Right cardiac atrium (tissue), 5 donors: ENCODE measurements around the gene PAOX. TPM values are rescaled to one million over a fixed set of nuclear protein-coding genes. Genes with fewer than 3 reads are reported as not detected.

Experiments used
- ATAC-seq, 2 donors: fragments of 200-7000 bp; cut with Tn5 transposase; one replicate each; pipeline versions ENCODE4 v1.8.0 to v1.9.1; 2020; ENCODE audit warnings: moderate library complexity in 2 of 2, mild to moderate bottlenecking in 1 of 2
- DNase-seq, 3 donors: peaks; one replicate each; pipeline ENCODE4 v3.0.0-alpha.2; 2020
- H3K27ac ChIP-seq: one replicate; pipeline ENCODE4 v1.5.1; 2013; ENCODE audit warnings: mild to moderate bottlenecking, low read length, control low read depth, moderate library complexity
- H3K27me3 ChIP-seq: one replicate; pipeline ENCODE4 v1.6.1; 2013; ENCODE audit not compliant: control insufficient read depth, insufficient read depth
- H3K4me1 ChIP-seq: one replicate; pipeline ENCODE4 v1.6.1; 2013; ENCODE audit warnings: low read length; ENCODE audit not compliant: control insufficient read depth, insufficient read depth
- H3K4me3 ChIP-seq: one replicate; pipeline ENCODE4 v1.5.1; 2013; ENCODE audit warnings: low read length, control low read depth
- H3K9me3 ChIP-seq: one replicate; pipeline ENCODE4 v1.6.1; 2013; ENCODE audit warnings: low read length; ENCODE audit not compliant: control insufficient read depth
- WGBS: extraction: QIAGEN DNeasy Blood & Tissue Kit; methylation state at CpG from one replicate; pipeline ENCODE4 v1.1.7; 2013; 5-methylcytosine and 5-hydroxymethylcytosine counted together
- intact Hi-C, 4 donors: fragments of 100-400 bp; cut with DNase I; formaldehyde crosslinking; loops; one replicate each; pipeline versions ENCODE4 v1.11.0 to v1.14.0; 2022 to 2023
- polyA plus RNA-seq: library from polyadenylated mRNA; stranded (reverse); fragments of 200-250 nt; gene quantifications from one replicate; pipeline ENCODE4 v1.2.3, GENCODE V29; 2013
- total RNA-seq, 4 donors: library from RNA; stranded (reverse); fragmentation: NEBNext Ultra II Directional; extraction: Animal tissue kit (Norgen Biotek cat#: 25700); gene quantifications; one replicate each; pipeline ENCODE4 v1.2.1, GENCODE V29; 2021
- donor health status: healthy with polysubstance abuse.
- donor health status: DM: no; HTN: yes; CAD: no.
- donor health status: DM: no; HTN: no; CAD: no.
- donor health status: DM: no; HTN: yes; CAD: no; lungs with severe emphysema.
- donor health status: DM: yes; HTN: yes; CAD: no.

The PAOX gene
- total and polyA plus RNA-seq, 5 donors = 2.7 to 3.4 (median 3.0) TPM

- Histone ChIP-seq H3K27me3 (no peaks in the 10 kb centered on the region), H3K9me3 (no peaks in the 10 kb centered on the region), H3K27ac (peak overlapping the region; percentile 49), H3K4me3 (no peak overlapping the region), H3K4me1 (no peaks in the 10 kb centered on the region)
- 72% methylated on average over 39 of the region's 39 CpGs for WGBS
- DNase-seq (peak in 2 of 3 donors; percentile 53 to 63), ATAC-seq (no peak)
- intact Hi-C loops = no loop called here
These were observed 10.1 kb downstream of the PAOX start for GRCh38 chr10:133388973-133389818.

- 90% methylated on average over 19 of the region's 19 CpGs for WGBS
- Histone ChIP-seq H3K4me1 (no peaks in the 10 kb centered on the region), H3K27ac (no peak overlapping the region), H3K9me3 (no peaks in the 10 kb centered on the region), H3K4me3 (no peak overlapping the region), H3K27me3 (no peaks in the 10 kb centered on the region)
- DNase-seq (peak in 2 of 3 donors; percentile 36 to 48), ATAC-seq (no peak)
- intact Hi-C loops = no loop called here
These were observed 11.7 kb downstream of the PAOX start for GRCh38 chr10:133390597-133391248.

- intact Hi-C loops = no loop called here
These were observed 12.2 kb downstream of the PAOX start for GRCh38 chr10:133391249-133391635.

DNA sequence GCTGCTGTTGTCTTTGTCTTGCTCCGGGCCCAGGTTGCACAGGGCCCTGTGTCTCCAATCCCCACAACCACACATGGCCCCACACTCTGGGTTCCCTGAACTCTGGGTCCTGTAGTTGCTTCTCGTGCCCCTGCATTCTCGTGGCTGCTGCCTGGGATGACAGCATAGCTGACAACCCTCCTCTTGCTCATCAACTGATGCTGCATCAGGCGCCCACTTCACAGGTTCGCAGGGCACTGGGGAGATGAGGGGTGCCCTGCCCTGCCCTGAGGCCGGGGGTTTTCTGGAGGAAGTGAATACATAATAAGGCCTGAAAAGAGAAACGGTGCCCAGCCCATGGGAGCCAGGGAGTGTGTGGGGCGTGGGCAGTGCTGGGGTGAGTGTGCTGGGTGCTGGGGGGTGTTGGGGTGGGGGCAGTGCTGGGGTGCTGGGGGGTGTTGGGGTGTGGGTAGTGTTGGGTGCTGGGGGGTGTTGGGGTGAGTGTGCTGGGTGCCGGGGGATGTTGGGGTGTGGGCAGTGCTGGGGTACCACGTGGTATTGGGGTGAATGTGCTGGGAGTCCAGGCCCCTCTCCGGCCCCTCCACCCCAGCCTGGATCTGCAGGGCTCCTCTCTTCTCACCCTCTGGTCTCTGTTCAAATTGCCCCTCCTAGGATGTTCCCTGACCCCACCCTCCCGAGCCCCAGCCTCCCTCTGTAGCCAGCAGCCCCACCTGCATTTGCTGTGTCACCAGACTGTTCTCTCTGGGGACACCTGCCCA lies 12.9 kb downstream of the PAOX start:
- intact Hi-C loops = no loop called here
- 89% methylated on average over 12 of the region's 12 CpGs for whole genome bisulfite sequencing
- Histone ChIP-seq H3K4me3 (no peak overlapping the region), H3K27me3 (no peaks in the 10 kb centered on the region), H3K9me3 (no peaks in the 10 kb centered on the region), H3K27ac (no peak overlapping the region), H3K4me1 (no peaks in the 10 kb centered on the region)
- ATAC-seq = no peak
- peak in 2 of 3 donors; percentile 38 to 40 for DNase-seq

More at GRCh38 chr10:133391249-133391635, 12.2 kb downstream of the PAOX start:
- Histone ChIP-seq H3K27me3 (no peaks in the 10 kb centered on the region), H3K4me3 (no peak overlapping the region), H3K9me3 (no peaks in the 10 kb centered on the region), H3K27ac (no peak overlapping the region), H3K4me1 (no peaks in the 10 kb centered on the region)
- 94% methylated on average over 12 of the region's 12 CpGs for WGBS
- ATAC-seq (no peak), DNase-seq (peak in 1 of 3 donors; percentile 26)

DNA sequence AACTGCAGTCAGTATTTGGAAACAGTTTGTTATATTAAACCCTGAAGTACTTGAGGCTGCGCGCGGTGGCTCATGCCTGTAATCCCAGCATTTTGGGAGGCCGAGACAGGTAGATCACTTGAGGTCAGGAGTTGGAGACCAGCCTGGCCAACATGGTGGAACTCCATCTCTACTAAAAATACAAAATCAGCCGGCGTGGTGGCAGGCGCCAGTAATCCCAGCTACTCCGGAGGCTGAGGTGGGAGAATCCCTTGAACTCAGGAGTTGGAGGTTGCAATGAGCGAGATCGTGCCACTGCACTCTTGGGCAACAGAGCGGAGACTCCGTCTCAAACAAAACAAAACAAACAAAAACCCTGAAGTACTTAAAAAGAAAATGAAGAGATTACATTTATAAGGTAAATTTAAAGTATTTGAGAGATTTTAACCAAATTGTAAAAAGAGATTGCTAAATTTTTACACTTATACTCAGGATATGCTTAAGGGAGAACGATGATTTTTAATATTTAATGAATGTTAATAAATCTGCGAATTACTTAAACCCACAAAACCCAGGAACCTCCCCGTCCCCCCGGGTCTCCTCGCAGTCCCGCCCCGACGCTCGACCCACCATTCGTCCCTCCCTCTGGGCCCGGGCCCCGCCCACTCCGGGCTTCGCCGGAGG lies 14.5 kb downstream of the PAOX start:
- Histone ChIP-seq H3K27me3 (no peaks in the 10 kb centered on the region), H3K27ac (no peak overlapping the region), H3K4me3 (peak overlapping the region; percentile 60), H3K4me1 (no peaks in the 10 kb centered on the region), H3K9me3 (no peaks in the 10 kb centered on the region)
- peak in 2 of 3 donors; percentile 35 to 46 for DNase-seq
- 34% methylated on average over 27 of the region's 27 CpGs for WGBS
- no peak for ATAC-seq
- intact Hi-C loops = no loop called here

DNA sequence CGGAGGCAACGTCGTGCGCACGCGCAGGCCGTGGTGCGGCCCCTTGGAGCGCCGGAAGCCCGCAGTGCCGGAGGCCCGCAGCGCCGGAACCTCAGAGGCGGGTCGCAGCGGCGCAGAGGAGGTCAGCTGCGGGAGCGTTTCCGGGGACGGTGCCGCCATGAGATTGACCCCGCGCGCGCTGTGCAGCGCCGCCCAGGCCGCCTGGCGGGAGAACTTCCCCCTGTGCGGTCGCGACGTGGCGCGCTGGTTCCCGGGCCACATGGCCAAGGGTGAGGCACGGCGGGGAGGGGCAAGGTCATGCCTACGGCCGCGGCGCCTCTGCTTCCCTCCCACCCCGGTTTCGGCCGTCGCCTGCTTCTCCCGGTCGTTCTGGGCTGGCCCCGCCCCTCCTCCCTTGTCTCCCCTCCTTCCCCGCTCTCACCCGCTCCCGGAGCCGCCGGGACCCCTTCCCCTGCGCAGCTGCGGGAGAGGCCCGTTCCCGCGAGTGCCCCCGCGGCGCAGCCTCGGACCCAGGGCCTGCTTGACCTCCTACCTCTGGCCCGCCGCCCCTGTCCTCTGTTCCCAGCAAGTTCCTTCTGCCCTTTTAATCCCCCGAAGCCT lies 15.1 kb downstream of the PAOX start, which contains the start of gene MTG1:
Gene MTG1 (plus strand): TSS at position 94 of the 600 bp plus-strand sequence. CDS start 64 bp downstream, at position 158.
- Histone ChIP-seq H3K27me3 (no peaks in the 10 kb centered on the region), H3K27ac (peak within 1 kb of the TSS; percentile 73), H3K4me1 (no peaks in the 10 kb centered on the region), H3K4me3 (peak within 1 kb of the TSS; percentile 60), H3K9me3 (no peaks in the 10 kb centered on the region)
- intact Hi-C loops = no loop called here
- DNase-seq (peak; percentile 96 to 99 (median 98)), ATAC-seq (peak; percentile 98)
- WGBS = under 1% methylated on average over 69 of the region's 69 CpGs

DNA sequence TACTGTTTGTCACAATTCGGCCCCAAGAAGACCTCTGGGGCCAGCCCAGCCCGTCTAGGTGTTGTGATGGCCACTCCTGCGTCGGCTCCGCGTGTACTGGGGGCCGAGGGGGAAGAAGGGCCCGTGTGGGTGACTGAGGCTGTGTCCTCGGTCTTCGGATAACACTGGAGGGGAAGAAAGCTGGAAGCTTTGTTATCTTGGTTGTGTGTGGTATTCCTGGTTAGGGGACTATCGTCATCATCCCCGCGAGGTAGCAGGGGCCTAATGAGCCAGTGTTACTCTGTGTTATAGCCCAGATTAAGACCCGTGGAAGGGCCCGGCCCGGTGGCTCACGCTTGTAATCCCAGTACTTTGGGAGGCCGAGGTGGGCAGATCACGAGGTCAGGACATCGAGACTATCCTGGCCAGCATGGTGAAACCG lies 15.7 kb downstream of the PAOX start:
- intact Hi-C loops = no loop called here

DNA sequence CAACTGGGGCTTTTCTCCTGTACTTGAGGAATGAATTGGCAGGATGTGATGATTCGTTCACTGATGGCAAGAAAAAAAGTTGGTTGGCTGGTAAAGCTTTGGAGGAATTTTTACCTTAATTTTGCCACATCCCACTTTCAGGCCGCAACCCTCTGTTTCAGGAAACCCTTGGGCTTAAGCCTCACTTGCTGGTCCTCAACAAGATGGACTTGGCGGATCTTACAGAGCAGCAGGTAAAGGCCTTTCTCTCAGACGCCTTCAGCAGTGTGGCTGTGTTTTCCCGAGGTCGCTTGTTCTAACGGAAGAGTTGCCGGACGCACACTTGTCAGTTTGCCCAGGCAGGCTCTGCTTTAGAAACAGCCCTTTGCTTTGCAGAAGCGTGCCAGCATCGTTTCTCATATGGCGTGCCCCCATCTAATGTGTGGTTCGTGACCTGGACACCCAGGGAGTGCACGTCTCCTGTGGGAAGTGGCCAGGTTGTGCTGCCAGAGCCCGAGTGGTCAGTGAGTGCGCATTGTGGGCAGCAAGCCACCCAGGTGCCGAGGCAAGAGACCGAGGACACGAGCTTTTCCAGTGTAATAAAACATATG lies 17.1 kb downstream of the PAOX start:
- WGBS = 93% methylated on average over 19 of the region's 19 CpGs
- ATAC-seq = no peak
- no peak overlapping the region for H3K27ac ChIP-seq
- DNase-seq = peak in 1 of 3 donors; percentile 22
- H3K27me3 ChIP-seq = no peaks in the 10 kb centered on the region
- no peak overlapping the region for H3K4me3 ChIP-seq
- intact Hi-C loops = no loop called here
- no peaks in the 10 kb centered on the region for H3K4me1 ChIP-seq
- no peaks in the 10 kb centered on the region for H3K9me3 ChIP-seq

More for the DNA sequence above, 15.7 kb downstream of the PAOX start:
- Histone ChIP-seq H3K4me3 (peak overlapping the region; percentile 60), H3K4me1 (no peaks in the 10 kb centered on the region), H3K27me3 (no peaks in the 10 kb centered on the region), H3K9me3 (no peaks in the 10 kb centered on the region), H3K27ac (no peak overlapping the region)
- ATAC-seq = peak in 1 of 2 donors; percentile 10
- DNase-seq = peak in 2 of 3 donors; percentile 22 to 43
- 30% methylated on average over 21 of the region's 21 CpGs for WGBS

DNA sequence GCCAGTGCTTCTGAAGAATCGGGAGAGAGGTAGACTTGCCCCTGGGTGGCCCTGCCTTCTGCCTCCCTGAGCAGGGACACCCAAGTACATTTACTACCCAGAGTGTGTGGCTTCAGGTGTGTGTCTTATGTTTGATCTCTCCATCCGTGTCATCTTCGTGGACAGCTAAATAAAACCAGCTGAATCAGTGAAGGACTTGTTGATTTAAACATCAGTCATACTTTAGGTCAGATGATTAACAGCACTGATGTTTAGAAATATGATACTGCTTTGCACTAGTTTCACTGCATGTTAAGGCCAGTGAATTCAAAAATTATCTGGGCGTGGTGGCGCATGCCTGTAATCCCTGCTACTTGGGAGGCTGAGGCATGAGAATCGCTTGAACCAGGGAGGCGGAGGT lies 18.9 kb downstream of the PAOX start:
- intact Hi-C loops = no loop called here
- WGBS = 98% methylated on average over 7 of the region's 7 CpGs
- H3K27ac ChIP-seq = no peak overlapping the region
- H3K9me3 ChIP-seq = no peaks in the 10 kb centered on the region
- no peaks in the 10 kb centered on the region for H3K27me3 ChIP-seq
- DNase-seq = peak in 1 of 3 donors; percentile 26
- no peaks in the 10 kb centered on the region for H3K4me1 ChIP-seq
- ATAC-seq = no peak
- H3K4me3 ChIP-seq = no peak overlapping the region

DNA sequence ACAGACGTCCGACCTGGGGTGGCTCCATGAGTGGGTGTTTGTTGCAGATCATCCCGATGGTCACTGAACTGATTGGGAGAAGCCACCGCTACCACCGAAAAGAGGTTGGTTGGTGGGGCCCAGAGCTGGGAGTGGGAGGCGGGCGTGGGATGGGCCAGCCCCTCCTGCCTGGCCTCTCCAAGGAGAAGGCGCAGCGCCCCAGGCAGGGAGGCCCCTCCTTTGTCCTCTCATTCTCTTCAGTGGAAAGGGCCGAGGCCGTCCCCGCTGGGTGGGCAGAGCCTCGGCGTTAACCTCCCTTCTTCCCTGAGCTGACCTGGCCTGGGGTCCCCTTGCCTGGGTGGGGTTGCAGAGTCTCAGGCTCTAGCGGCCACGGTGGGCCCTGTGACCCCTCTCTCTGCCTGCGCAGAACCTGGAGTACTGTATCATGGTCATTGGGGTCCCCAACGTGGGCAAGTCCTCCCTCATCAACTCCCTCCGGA lies 20.1 kb downstream of the PAOX start:
- intact Hi-C loops = no loop called here
- DNase-seq (peak in 1 of 3 donors; percentile 34), ATAC-seq (no peak)
- no peaks in the 10 kb centered on the region for H3K4me1 ChIP-seq
- H3K27ac ChIP-seq = no peak overlapping the region
- H3K4me3 ChIP-seq = no peak overlapping the region
- no peaks in the 10 kb centered on the region for H3K9me3 ChIP-seq
- WGBS = 95% methylated on average over 19 of the region's 19 CpGs
- H3K27me3 ChIP-seq = no peaks in the 10 kb centered on the region
